NOMO-1 treated with DMSO at 0.1 percent for 48 hours (cell line): ENCODE measurements around the gene MIA.
"Not testable (repeated sequence)": the region's sequence is repeated elsewhere in the genome, so short reads cannot be mapped to it uniquely, and the experiment has no call there.

Experiments
- DNase-seq: peaks from one replicate; lab custom pipeline; 2025; ENCODE audit not compliant: unreplicated experiment; lab: John Stamatoyannopoulos, UW

Gene MIA

DNA sequence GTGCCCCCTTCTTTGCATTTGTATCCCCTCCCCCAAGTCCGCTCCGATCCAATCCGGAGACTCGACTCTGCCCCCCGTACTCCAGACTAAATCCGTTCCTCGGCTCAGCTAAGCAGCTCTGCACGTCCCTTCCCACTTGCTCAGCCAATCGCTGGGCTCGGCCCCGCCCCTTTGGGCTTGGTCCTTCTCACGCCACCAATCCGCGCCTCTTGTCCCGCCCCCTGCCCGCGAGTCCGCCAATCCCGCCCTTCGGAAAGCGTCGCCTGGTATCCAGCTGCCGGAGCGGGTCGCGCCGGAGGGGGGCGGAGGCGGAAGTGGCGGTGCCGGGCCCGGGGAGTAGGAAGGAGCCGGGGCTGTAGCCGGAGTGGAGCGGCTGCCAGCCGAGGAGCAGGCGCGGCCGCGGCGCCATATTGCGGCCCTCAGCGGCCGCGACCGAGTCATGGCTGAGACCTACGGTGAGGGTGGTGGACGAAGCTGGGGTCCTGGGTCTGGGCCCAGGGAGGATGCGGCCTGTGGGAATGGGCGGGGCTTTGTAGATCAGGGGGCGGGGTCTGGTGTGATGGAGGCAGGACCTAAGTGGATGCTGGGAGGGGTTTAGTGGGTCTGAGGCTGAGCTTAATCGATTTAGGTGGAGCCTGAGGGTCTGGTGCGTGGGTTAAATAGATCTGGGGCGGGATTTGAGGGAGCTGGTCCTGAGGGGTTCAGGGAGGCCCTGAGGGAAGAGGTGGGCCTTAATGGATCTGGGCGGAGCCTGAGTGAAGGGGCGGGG lies 2.8 kb downstream of the MIA start, which contains the start of gene RAB4B:
Gene RAB4B, plus strand, starts transcription at position 311 of the 769 bp plus-strand sequence. Its CDS starts 129 bp downstream, at position 440.
- DNase-seq, result peak; percentile 99

DNA sequence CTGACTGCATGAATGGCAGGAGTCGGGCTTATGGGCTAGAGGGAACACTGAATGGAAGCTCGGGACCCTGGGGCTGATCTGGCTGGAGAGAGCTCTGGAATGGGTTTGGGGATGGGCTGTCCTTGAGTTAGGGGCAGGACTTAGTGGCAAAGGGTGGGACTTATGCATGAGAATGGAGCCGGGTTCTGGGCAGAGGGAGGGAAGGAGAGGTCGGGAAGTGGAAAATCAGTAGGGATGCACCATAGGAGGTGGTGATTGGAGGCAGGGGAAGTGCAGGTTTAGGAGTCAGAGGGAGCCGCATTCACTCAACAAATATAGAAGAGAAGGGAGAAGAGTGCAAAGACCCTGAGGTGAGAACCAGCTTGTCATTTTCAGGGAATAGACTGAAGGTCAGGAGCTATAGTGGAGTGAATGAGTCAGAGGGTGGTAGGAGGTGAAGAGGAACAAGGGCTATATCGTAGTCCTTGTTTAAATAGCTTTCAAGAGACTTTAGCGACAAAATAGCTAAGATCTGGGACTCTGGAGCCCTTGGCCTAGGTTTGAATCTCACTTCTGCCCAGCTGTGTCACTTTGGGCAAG lies 3.5 kb downstream of the MIA start:
- DNase-seq, result peak; percentile 37

DNA sequence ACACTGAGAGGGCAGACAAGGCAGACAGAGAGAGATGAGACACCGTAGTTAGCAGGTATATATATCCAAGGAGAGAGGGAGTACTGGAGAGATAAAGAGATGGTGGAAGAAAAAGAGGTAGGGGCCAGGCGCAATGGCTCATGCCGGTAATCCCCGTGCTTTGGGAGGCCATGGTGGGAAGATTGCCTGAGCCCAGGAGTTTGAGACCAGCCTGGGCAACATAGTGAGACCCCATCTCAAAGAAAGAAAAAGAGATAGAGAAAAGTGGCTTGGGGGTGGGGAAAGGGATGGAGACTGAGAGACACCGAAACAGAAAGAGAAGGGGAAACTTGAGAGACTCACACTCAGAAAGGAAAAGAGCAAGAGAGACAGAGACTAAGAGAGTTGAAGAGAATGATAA lies 5.3 kb downstream of the MIA start:
- DNase-seq, result no peak

DNA sequence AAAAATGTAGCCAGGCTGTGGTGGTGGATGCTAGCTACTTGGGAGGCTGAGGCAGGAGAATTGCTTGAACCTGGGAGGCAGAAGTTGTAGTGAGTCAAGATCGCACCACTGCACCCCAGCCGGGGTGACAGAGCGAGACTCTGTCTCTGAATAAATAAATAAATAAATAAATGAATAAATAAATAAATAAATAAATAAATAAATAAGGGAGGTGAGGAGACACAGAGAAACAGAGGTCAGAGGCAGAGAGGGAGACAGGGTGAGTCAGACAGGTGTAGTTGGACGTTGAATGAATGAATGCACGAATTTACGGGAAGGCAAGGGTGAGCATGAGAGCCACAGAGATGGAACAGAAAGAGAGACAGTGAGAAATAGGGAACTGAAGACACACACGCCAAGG lies 5.8 kb downstream of the MIA start:
- DNase-seq, result no peak

DNA sequence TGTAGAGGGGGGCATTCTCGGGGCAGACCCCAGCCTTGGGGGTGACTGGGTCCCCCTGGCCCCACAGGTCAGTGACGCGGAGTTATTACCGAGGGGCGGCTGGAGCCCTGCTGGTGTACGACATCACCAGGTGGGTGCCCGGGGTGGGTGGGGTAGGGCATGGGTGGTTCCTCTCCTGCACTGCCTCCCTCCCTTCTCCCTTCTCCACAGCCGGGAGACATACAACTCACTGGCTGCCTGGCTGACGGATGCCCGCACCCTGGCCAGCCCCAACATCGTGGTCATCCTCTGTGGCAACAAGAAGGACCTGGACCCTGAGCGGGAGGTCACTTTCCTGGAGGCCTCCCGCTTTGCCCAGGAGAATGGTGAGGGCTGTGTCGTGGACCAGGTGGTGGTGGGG lies 8.4 kb downstream of the MIA start:
- DNase-seq, result no peak

DNA sequence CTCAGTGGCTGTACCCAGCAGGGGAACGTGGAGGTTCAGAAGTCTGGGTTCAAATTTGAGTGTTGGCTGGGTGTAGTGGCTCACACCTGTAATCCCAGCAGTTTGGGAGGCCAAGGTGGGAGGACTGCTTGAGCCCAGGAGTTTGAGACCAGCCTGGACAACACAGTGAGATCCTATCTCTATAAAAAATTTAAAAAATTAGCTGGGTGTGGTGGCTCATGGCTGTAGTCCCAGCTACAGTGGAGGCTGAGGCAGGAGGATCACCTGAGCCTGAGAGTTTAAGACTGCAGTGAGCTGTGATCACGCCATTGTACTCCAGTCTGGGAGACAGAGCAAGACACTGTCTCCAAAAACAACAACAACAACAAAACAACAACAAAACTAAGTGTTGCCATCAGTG lies 8.8 kb downstream of the MIA start:
- not testable (repeated sequence) for DNase-seq

DNA sequence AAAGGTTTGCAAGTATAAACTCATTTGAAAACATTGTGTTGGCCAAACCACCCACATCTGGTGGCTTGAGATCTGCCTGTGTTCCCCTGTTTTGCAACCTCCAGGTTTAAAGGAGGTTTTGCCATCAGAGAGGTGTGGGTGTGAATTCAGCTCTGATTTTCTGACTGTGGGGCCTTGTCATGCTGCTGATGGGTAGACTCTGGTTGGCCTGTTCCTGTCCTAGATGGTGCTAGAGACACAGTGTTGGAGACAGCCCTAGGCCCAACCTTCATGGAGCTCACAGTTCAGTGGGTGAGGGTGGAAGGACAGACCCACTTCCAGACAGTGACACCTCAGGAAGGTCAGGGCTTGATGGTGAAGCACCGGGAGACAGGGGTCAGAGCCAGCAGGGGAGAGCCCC lies 10.2 kb downstream of the MIA start:
- no peak for DNase-seq

DNA sequence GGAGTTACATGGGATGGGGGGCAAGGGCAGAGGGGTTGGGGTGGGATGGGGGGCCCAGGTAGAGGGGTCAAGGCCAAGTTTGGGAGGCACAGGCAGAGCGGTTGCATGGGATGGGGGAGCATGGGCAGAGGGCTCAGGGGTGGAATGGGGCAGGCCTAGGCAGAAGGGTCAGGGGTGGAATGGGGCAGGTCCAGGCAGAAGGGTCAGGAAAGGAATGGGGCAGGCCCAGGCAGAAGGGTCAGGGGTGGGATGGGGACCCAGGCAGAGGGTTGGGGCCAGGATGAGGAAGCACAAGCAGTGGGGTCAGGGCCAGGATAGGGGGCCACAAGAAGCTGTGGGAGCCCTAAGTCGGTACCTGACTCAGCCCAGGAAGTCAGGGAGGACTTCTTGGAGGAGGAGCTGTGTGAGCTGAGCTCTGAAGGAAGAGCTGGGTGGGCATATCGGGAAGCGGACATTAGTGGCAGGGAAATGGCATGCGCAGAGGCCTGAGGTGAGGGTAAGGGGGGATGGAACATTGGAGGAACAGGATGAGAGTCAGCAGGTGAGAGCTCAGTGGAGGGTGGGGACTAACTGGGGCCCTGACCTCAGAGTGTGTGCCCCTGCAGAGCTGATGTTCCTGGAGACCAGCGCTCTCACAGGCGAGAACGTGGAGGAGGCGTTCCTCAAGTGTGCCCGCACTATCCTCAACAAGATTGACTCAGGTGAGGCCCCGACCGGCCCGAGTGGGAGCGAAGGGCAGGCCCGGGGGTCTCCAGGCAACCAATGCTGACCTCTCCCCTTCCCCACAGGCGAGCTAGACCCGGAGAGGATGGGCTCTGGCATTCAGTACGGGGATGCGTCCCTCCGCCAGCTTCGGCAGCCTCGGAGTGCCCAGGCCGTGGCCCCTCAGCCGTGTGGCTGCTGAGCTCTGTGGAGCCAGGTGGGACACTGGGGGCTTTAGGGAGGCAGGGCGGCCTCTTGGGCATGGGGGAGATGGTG lies 11.0 kb downstream of the MIA start:
- no peak for DNase-seq

DNA sequence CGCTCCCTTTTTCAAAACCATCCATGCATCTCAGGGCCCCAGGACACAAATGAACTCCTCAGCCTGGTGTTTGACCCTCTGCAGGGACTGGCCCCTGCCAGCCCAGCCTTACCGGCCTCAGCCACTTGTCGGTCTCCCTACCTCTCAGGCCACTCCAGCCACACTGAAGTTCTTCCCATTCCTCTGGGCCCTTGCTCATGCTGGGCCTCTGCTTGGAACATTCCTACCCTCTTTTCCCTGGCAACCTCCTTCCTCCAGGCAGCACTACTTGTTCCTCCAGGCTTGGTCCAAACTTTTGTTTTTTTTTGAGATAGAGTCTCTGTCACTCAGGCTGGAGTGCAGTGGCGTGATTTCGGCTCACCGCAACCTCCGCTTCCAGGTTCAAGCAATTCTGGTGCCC lies 16.0 kb downstream of the MIA start:
- no peak for DNase-seq

DNA sequence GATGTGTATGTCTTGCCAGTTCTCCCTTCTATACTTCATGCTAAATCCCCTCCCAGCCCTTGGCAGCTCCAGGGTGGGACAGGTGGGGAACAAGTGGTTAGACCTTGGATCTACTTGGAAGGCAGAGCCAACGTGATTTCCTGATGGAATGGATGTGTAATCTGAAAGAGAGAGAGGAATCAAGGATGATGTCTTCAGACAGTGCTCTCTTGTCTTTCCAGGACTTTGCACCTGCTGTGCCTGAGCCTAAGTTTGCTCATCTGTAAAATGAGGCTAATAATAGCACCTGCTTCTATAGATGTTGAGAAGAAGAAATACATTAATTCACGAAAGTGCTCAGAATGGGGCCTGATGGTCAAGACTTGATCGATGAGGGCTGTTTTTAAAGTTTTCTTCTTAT lies 16.7 kb downstream of the MIA start:
- DNase-seq, result no peak

DNA sequence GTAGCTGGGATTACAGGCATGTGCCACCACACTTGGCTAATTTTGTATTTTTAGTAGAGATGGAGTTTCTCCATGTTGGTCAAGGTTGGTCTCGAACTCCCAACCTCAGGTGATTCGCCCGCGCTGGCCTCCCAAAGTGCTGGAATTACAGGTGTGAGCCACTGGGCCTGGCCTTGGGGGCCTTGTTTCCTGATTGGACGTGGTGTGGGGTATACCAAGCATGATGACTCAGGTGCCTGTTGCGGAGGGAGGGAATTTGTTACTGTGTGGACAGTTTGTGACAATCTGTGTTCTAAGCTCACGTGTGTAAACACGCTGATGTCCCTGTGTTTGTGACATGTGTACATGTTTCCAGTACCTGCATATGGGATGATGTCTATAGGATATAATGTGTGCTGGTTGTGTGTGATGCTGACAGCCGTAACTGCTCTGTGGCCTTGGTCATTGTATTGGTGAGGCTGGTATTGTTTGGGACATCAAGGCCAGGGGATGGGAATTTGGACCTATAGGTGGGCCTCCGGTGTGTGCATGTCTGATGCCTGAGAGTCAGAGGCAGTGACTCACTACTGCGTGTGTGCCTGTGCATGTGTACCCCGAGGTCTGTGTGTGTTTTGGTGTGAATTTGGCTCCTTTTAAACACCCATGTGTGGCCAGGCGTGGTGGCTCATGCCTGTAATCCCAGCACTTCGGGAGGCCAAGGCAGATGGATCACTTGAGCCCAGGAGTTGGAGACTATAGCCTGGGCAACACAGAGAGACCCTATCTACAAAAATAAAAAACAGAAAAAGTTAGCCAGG lies 22.0 kb downstream of the MIA start:
- no peak for DNase-seq

DNA sequence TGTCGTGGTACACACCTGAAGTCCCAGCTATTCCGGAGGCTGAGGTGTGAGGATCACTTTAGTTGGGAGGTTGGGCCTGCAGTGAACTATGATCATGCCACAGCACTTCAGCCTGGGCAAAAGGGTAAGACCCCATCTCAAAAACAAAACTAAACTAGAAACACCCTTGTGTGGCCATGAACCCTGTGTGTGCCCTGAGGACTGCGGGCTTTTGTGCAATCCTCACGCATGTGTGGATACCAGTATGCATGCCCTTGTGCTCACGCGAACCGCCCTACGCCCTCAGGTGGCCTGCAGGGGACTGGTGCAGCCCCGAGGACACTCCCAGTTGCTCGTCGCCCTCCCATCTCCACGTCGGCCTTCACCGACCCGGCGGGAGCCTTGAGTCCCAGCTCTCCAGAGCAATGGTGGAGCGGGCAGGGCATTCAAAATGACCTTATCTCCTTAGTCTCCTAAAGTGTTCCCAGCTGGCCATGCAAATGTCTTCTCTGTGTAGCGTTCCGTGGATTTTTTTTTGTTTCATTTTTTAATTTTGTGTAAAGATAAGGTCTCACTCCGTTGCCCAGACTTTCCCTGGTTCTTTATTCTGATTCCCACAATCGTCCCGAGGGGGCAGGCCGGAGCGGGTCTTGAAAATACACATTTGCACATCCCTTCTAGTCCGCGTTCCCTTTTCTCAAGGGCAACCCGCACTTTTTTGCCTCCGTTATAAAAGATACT lies 22.8 kb downstream of the MIA start:
- peak; percentile 79 for DNase-seq

DNA sequence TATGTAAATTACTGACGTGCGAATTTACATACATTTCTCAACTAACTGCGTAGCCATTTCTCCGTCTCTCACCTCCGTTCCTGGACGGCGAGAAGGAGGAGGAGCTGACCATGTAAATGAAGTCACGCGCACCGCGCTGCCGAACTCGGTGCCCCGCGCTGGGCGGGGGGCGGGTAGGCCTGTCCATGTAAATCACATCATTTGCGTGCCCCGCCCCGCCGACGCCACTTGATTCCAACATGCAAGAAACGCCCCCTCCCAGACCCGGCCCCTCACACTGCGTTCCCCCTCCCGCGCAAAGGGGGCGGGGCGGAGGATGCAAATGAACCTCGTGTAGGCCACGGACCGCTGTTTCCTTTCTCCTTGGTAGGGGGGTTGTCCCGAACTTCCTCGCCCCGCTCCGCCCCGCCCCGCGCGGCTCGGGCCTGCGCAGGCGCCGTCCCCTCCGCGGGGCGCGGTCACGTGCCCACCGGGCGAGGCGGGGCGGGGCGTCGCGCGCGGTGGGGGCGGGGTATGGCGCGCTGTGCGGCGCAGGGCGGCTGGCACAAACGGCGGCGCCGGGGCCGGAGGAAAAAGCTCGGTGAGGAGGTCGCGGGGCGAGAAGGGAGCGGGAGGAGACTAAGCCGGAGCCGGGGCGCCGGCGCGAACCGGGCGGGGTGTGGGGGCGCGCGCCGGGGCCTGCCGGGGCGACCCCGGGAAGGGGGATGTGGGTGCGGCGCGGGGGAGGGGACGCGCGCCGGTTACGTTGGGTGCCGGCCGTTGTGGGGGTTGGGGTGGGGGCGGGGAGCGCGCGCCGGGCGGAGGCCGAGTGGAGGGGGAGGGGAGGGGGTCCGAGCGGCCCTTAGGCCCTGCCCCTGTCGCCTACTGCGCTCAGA lies 23.6 kb downstream of the MIA start, which contains the start of gene EGLN2:
Gene EGLN2, plus strand, starts transcription at position 509 of the 875 bp plus-strand sequence. CDS start 1,382 bp downstream, outside the sequence.
- DNase-seq, result peak; percentile 99

DNA sequence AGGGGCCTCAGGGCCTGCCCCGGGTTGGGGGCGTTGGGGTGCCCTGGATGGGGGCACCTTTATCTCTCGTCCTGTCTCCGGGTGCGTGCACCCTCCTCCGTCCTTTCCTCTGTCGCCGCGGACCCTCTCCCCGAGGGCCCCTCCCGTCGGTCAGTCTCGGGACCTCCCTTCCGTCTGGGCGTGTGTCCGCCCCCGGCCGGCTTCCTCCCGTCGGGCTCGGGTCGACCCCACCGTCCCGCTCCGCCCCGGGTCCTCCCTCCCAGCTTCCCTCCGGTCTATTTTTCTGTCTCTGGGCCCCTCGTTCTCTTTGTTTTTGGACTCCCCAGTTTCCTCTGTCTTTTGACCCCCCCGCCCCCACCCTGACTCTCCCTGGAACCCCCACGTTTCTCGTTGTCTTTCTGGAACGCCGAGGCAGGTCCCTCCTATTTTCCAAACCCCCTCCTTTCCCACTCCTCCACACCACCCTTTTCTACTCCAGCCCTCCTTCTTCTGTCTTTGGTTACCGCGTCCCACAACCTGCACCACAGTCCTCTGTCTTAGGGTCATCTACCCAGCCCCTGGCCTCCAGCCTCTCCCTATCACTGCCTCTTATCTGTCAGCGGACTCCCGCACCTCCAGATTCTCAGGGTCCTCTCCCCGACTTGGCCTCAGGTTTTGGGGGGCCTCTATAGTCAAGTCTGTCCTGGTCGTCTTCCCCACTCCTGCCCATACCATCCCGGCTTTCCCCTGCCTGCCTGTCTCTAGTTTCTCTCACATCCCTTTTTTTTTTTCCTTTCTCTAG lies 24.4 kb downstream of the MIA start:
- peak; percentile 18 for DNase-seq

DNA sequence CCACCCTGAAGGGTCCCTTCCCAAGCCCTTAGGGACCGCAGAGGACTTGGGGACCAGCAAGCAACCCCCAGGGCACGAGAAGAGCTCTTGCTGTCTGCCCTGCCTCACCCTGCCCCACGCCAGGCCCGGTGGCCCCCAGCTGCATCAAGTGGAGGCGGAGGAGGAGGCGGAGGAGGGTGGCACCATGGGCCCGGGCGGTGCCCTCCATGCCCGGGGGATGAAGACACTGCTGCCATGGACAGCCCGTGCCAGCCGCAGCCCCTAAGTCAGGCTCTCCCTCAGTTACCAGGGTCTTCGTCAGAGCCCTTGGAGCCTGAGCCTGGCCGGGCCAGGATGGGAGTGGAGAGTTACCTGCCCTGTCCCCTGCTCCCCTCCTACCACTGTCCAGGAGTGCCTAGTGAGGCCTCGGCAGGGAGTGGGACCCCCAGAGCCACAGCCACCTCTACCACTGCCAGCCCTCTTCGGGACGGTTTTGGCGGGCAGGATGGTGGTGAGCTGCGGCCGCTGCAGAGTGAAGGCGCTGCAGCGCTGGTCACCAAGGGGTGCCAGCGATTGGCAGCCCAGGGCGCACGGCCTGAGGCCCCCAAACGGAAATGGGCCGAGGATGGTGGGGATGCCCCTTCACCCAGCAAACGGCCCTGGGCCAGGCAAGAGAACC lies 25.1 kb downstream of the MIA start:
- no peak for DNase-seq

DNA sequence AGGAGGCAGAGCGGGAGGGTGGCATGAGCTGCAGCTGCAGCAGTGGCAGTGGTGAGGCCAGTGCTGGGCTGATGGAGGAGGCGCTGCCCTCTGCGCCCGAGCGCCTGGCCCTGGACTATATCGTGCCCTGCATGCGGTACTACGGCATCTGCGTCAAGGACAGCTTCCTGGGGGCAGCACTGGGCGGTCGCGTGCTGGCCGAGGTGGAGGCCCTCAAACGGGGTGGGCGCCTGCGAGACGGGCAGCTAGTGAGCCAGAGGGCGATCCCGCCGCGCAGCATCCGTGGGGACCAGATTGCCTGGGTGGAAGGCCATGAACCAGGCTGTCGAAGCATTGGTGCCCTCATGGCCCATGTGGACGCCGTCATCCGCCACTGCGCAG lies 25.7 kb downstream of the MIA start:
- DNase-seq, result no peak

DNA sequence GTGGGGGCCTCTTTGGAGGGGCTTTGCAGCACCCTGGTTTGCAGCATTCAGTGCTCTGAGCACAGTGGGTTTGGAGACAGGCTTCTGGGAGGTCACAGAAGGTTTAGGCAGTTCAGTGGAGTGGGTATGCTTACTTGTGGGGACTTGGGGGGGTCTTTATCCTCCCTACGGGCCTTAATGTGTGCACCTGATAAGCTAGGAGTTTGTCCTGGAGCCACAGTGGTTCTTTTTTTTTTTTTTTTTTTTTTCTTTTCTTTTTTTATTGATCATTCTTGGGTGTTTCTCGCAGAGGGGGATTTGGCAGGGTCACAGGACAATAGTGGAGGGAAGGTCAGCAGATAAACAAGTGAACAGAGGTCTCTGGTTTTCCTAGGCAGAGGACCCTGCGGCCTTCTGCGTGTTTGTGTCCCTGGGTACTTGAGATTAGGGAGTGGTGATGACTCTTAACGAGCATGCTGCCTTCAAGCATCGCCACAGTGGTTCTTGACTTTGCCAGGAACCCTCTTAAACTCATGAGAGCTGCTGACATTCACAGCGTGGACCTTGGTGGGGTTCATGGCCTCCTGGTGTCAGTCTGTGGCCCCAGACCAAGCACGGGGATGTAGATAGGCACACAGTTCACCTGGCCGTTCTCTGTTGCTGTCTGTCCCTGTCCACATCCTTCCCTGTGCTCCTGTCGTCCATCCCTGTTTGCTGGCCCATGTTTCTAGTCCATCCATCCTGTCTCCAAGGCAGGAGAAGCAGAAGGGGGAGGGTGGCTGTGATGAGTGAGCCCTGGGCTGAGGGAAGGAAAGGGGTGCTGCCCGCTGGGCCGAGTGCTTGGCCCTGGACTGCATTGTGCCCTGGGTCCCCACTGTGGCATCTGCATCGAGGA lies 26.3 kb downstream of the MIA start:
- DNase-seq, result no peak
